Hepatocyte (in vitro differentiated cells): ENCODE data around the gene PLXNB3. TPM values are rescaled to one million over a fixed set of nuclear protein-coding genes. Genes with fewer than 3 reads are reported as not detected.
A peak's percentile ranks its signal among the peaks of the same experiment; 100 is the strongest.

ENCODE experiments used
- DNase-seq: peaks from one replicate; pipeline ENCODE4 v3.0.0-alpha.2; 2016; ENCODE audit warnings: low spot score
- H2AFZ ChIP-seq: fragments of 200-600 bp; sonication (generic); 2 replicates; pipeline ENCODE4 v1.6.0; 2016; ENCODE audit warnings: antibody characterized with exemption, mild to moderate bottlenecking
- H3K27ac ChIP-seq: fragments of 200-600 bp; sonication (generic); 2 replicates; pipeline ENCODE4 v1.5.1; 2016; ENCODE audit warnings: mild to moderate bottlenecking
- H3K27me3 ChIP-seq: fragments of 200-600 bp; sonication (generic); 2 replicates; pipeline ENCODE4 v1.6.1; 2016
- H3K36me3 ChIP-seq: fragments of 200-600 bp; sonication (generic); replicated peaks from 2 replicates; pipeline ENCODE4 v1.5.1; 2016; ENCODE audit warnings: low read depth; ENCODE audit not compliant: insufficient read depth
- H3K4me1 ChIP-seq: fragments of 200-600 bp; sonication (generic); 2 replicates; pipeline ENCODE4 v1.5.1; 2016; ENCODE audit warnings: mild to moderate bottlenecking, moderate library complexity; ENCODE audit not compliant: insufficient read depth
- H3K4me2 ChIP-seq: fragments of 200-600 bp; sonication (generic); 2 replicates; pipeline ENCODE4 v1.6.0; 2016
- H3K4me3 ChIP-seq: fragments of 200-600 bp; sonication (generic); 2 replicates; pipeline ENCODE4 v1.5.1; 2016; ENCODE audit warnings: mild to moderate bottlenecking
- H3K79me2 ChIP-seq: fragments of 200-600 bp; sonication (generic); 2 replicates; pipeline ENCODE4 v1.6.0; 2017; ENCODE audit warnings: mild to moderate bottlenecking
- H3K9me2 ChIP-seq: fragments of 200-600 bp; sonication (generic); replicated peaks from 2 replicates; pipeline ENCODE4 v1.6.0; 2017; ENCODE audit warnings: mild to moderate bottlenecking; ENCODE audit not compliant: insufficient read depth
- H3K9me3 ChIP-seq: fragments of 200-600 bp; sonication (generic); 2 replicates; pipeline ENCODE4 v1.5.1; 2016; ENCODE audit warnings: low read depth, mild to moderate bottlenecking
- H4K20me1 ChIP-seq: fragments of 200-600 bp; sonication (generic); 2 replicates; pipeline ENCODE4 v1.6.0; 2016; ENCODE audit warnings: mild to moderate bottlenecking; ENCODE audit not compliant: insufficient read depth, poor library complexity, severe bottlenecking
- CTCF ChIP-seq: fragments of 200-600 bp; sonication (generic); IDR thresholded peaks from 2 replicates; pipeline ENCODE4 v1.5.1; 2016; ENCODE audit warnings: antibody characterized with exemption, mild to moderate bottlenecking; ENCODE audit not compliant: poor library complexity
- EZH2 ChIP-seq: fragments of 200-600 bp; sonication (generic); IDR thresholded peaks from 2 replicates; pipeline ENCODE4 v1.6.1; 2016; ENCODE audit warnings: antibody characterized with exemption, mild to moderate bottlenecking, borderline replicate concordance
- EZH2phosphoT487 ChIP-seq: fragments of 200-600 bp; sonication (generic); IDR thresholded peaks from one replicate; pipeline ENCODE4 v1.6.1; 2018; ENCODE audit warnings: antibody characterized with exemption, mild to moderate bottlenecking, low read depth, moderate library complexity; ENCODE audit not compliant: unreplicated experiment, severe bottlenecking
- WGBS: methylation state at CpG from one replicate; pipeline ENCODE4 v1.1.6; 2016; ENCODE audit warnings: low lambda C conversion rate; ENCODE audit errors: missing lambda C conversion rate; 5-methylcytosine and 5-hydroxymethylcytosine counted together
- polyA plus RNA-seq: library from polyadenylated mRNA; unstranded; fragments of >200 nt; fragmentation: Nextera tagmentation; extraction: Ambion mirVana; gene quantifications from 2 replicates; pipeline ENCODE4 v1.2.1, GENCODE V29; 2016
- total RNA-seq: library from RNA; depleted of rRNA; stranded (reverse); fragments of >200 nt; gene quantifications from 2 replicates; pipeline ENCODE4 v1.2.3, GENCODE V29; 2014

The PLXNB3 gene
- total RNA-seq (0.27 and 1.4 TPM in 2 replicates), polyA plus RNA-seq (0.87 and 5.7 TPM in 2 replicates)

- Histone ChIP-seq H3K79me2 (no peaks in the 10 kb centered on the region), H3K4me3 (no peak within 1 kb of the TSS), H3K4me2 (peak within 1 kb of the TSS; percentile 49), H3K4me1 (peaks cover 5% of the 10 kb centered on the region), H4K20me1 (no peaks in the 10 kb centered on the region), H2AFZ (no peak within 1 kb of the TSS), H3K9me3 (no peaks in the 10 kb centered on the region), H3K36me3 (no peaks in the 10 kb centered on the region), H3K9me2 (no peaks in the 10 kb centered on the region), H3K27ac (no peak within 1 kb of the TSS), H3K27me3 (no peaks in the 10 kb centered on the region)
- WGBS, result 75% methylated on average over 26 of the region's 26 CpGs
- TF ChIP-seq EZH2phosphoT487 (no peak), EZH2 (no peak), CTCF (peak; percentile 63)
- peak; percentile 83 for DNase-seq
These were observed at the start of gene PLXNB3 for GRCh38 chrX:153763989-153764755. Gene PLXNB3 (plus strand): TSS chrX:153764249. CDS start chrX:153765536, 1,287 bp downstream.

GRCh38 chrX:153714256-153714655, 49.8 kb upstream of the PLXNB3 start:
- H3K9me3 ChIP-seq, result no peaks in the 10 kb centered on the region
- H3K79me2 ChIP-seq, result no peaks in the 10 kb centered on the region
- H3K36me3 ChIP-seq, result no peaks in the 10 kb centered on the region
- no peaks in the 10 kb centered on the region for H3K27me3 ChIP-seq
- no peak for DNase-seq
- no peak overlapping the region for H2AFZ ChIP-seq
- no peak overlapping the region for H3K4me3 ChIP-seq
- 76% methylated on average over 3 of the region's 3 CpGs for WGBS
- no peak overlapping the region for H3K4me2 ChIP-seq
- no peaks in the 10 kb centered on the region for H3K4me1 ChIP-seq
- TF ChIP-seq CTCF, result no peak
- no peak for TF ChIP-seq EZH2phosphoT487
- TF ChIP-seq EZH2, result no peak
- no peaks in the 10 kb centered on the region for H4K20me1 ChIP-seq
- H3K9me2 ChIP-seq, result no peaks in the 10 kb centered on the region
- no peak overlapping the region for H3K27ac ChIP-seq

- peaks cover 25% of the 10 kb centered on the region for H3K79me2 ChIP-seq
- WGBS, result 87% methylated on average over 9 of the region's 9 CpGs
- no peaks in the 10 kb centered on the region for H3K9me3 ChIP-seq
- H4K20me1 ChIP-seq, result peaks cover under 1% of the 10 kb centered on the region
- H3K36me3 ChIP-seq, result no peaks in the 10 kb centered on the region
- no peak for DNase-seq
- TF ChIP-seq EZH2phosphoT487 (no peak), EZH2 (no peak), CTCF (no peak)
- H3K9me2 ChIP-seq, result no peaks in the 10 kb centered on the region
- no peak overlapping the region for H3K4me3 ChIP-seq
- H3K27me3 ChIP-seq, result no peaks in the 10 kb centered on the region
- H3K4me1 ChIP-seq, result peaks cover 7% of the 10 kb centered on the region
- no peak overlapping the region for H3K27ac ChIP-seq
- no peak overlapping the region for H2AFZ ChIP-seq
- H3K4me2 ChIP-seq, result no peak overlapping the region
These were observed 46.6 kb upstream of the PLXNB3 start for GRCh38 chrX:153717445-153717844.
